Ascending aorta (tissue), 2 donors: ENCODE data around the gene DDX10. TPM values are rescaled to one million over a fixed set of nuclear protein-coding genes. Genes with fewer than 3 reads are reported as not detected.

Source experiments
- DNase-seq, 2 donors: peaks; one replicate each; pipeline ENCODE4 v3.0.0-alpha.2; 2019; ENCODE audit warnings: low spot score in 2 of 2
- H3K27ac ChIP-seq, 2 donors: fragments of 200-600 bp; sonication (generic); one replicate each; pipeline ENCODE4 v1.5.1; 2016 to 2017; ENCODE audit warnings: mild to moderate bottlenecking in 1 of 2
- H3K27me3 ChIP-seq: fragments of 200-600 bp; sonication (generic); one replicate; pipeline ENCODE4 v1.5.1; 2017
- H3K36me3 ChIP-seq, 2 donors: fragments of 200-600 bp; sonication (generic); one replicate each; pipeline ENCODE4 v1.5.1; 2016
- H3K4me1 ChIP-seq, 2 donors: fragments of 200-600 bp; sonication (generic); one replicate each; pipeline ENCODE4 v1.5.1; 2016 to 2017; ENCODE audit warnings: mild to moderate bottlenecking in 1 of 2
- H3K4me3 ChIP-seq, 2 donors: fragments of 200-600 bp; sonication (generic); one replicate each; pipeline ENCODE4 v1.5.1; 2016 to 2017; ENCODE audit warnings: mild to moderate bottlenecking in 1 of 2
- H3K9me3 ChIP-seq, 2 donors: fragments of 200-600 bp; sonication (generic); one replicate each; pipeline ENCODE4 v1.5.1; 2016
- intact Hi-C: fragments of 100-400 bp; cut with DNase I; formaldehyde crosslinking; loops from one replicate; pipeline ENCODE4 v1.15.1; 2023
- total RNA-seq: library from RNA; depleted of rRNA; stranded (reverse); fragments of >200 nt; gene quantifications from one replicate; pipeline ENCODE4 v1.1.0, GENCODE V29; 2016
- TF ChIP-seq, protein P1 (sequence below), 3 experiments: fragments of 200-600 bp in 2 of 3; fragments of 450-650 bp in 1 of 3; sonication (generic) in 2 of 3; IDR thresholded peaks; one replicate each; pipeline ENCODE4 v1.5.1; 2016 to 2019; ENCODE audit warnings: antibody characterized with exemption in 3 of 3, mild to moderate bottlenecking in 1 of 3, moderate library complexity in 1 of 3

Gene DDX10
- total RNA-seq, 1 donor from 2014 or later = 21.9 TPM

- H3K4me3 ChIP-seq = no peak overlapping the region
- H3K9me3 ChIP-seq = peaks cover 0 to 6% of the 10 kb centered on the region in 2 donors
- H3K36me3 ChIP-seq = no peaks in the 10 kb centered on the region
- H3K27ac ChIP-seq = no peak overlapping the region
- intact Hi-C loops = no loop called here
- TF ChIP-seq, protein P1, sequence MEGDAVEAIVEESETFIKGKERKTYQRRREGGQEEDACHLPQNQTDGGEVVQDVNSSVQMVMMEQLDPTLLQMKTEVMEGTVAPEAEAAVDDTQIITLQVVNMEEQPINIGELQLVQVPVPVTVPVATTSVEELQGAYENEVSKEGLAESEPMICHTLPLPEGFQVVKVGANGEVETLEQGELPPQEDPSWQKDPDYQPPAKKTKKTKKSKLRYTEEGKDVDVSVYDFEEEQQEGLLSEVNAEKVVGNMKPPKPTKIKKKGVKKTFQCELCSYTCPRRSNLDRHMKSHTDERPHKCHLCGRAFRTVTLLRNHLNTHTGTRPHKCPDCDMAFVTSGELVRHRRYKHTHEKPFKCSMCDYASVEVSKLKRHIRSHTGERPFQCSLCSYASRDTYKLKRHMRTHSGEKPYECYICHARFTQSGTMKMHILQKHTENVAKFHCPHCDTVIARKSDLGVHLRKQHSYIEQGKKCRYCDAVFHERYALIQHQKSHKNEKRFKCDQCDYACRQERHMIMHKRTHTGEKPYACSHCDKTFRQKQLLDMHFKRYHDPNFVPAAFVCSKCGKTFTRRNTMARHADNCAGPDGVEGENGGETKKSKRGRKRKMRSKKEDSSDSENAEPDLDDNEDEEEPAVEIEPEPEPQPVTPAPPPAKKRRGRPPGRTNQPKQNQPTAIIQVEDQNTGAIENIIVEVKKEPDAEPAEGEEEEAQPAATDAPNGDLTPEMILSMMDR (IDR thresholded peaks at IDR 0.05) = no peak
- H3K27me3 ChIP-seq = no peaks in the 10 kb centered on the region
- DNase-seq = no peak
- H3K4me1 ChIP-seq = no peaks in the 10 kb centered on the region
Observed at GRCh38 chr11:108824545-108824944, 159.7 kb downstream of the DDX10 start.

GRCh38 chr11:108825381-108825780 lies 160.5 kb downstream of the DDX10 start:
- H3K27me3 ChIP-seq = no peaks in the 10 kb centered on the region
- no peak overlapping the region for H3K27ac ChIP-seq
- no peaks in the 10 kb centered on the region for H3K36me3 ChIP-seq
- TF ChIP-seq, protein P1 (IDR thresholded peaks at IDR 0.05) = no peak
- intact Hi-C loops = no loop called here
- no peak overlapping the region for H3K4me3 ChIP-seq
- H3K9me3 ChIP-seq = peaks cover 0 to 14% of the 10 kb centered on the region in 2 donors
- no peaks in the 10 kb centered on the region for H3K4me1 ChIP-seq
- no peak for DNase-seq

- Histone ChIP-seq H3K27ac (no peak overlapping the region), H3K27me3 (no peaks in the 10 kb centered on the region), H3K9me3 (peaks cover 0 to 17% of the 10 kb centered on the region in 2 donors), H3K4me1 (no peaks in the 10 kb centered on the region), H3K36me3 (no peaks in the 10 kb centered on the region), H3K4me3 (no peak overlapping the region)
- TF ChIP-seq, protein P1 (IDR thresholded peaks at IDR 0.05) = no peak
- no peak for DNase-seq
- intact Hi-C loops = no loop called here
Observed at GRCh38 chr11:108826136-108826535, 161.3 kb downstream of the DDX10 start.

- TF ChIP-seq, protein P1 (IDR thresholded peaks at IDR 0.05) = no peak
- no peak for DNase-seq
- Histone ChIP-seq H3K9me3 (peaks cover 0 to under 1% of the 10 kb centered on the region in 2 donors), H3K27ac (no peak overlapping the region), H3K4me1 (no peaks in the 10 kb centered on the region), H3K4me3 (no peak overlapping the region), H3K27me3 (no peaks in the 10 kb centered on the region), H3K36me3 (peaks cover 0 to 11% of the 10 kb centered on the region in 2 donors)
- intact Hi-C loops = no loop called here
Observed at GRCh38 chr11:108835624-108836023, 170.8 kb downstream of the DDX10 start.

- H3K4me3 ChIP-seq = no peak overlapping the region
- DNase-seq = no peak
- no peak overlapping the region for H3K27ac ChIP-seq
- no peaks in the 10 kb centered on the region for H3K27me3 ChIP-seq
- H3K4me1 ChIP-seq = no peaks in the 10 kb centered on the region
- TF ChIP-seq, protein P1 (IDR thresholded peaks at IDR 0.05) = no peak
- H3K36me3 ChIP-seq = peaks cover 0 to 11% of the 10 kb centered on the region in 2 donors
- intact Hi-C loops = no loop called here
- H3K9me3 ChIP-seq = no peaks in the 10 kb centered on the region
Observed at GRCh38 chr11:108836541-108836940, 171.7 kb downstream of the DDX10 start.
